Sigmoid colon (tissue), 7 donors: ENCODE measurements around the gene CERS5. TPM values are rescaled to one million over a fixed set of nuclear protein-coding genes. Genes with fewer than 3 reads are reported as not detected.

Experiments
- DNase-seq: peaks from one replicate; pipeline ENCODE4 v3.0.0-alpha.2; 2019
- H3K27ac ChIP-seq, 4 donors: fragments of 200-600 bp; sonication (generic); one replicate each; pipeline ENCODE4 v1.5.1; 2016 to 2019; ENCODE audit warnings: mild to moderate bottlenecking in 1 of 4
- H3K27me3 ChIP-seq, 3 donors: fragments of 200-600 bp; sonication (generic); one replicate each; pipeline ENCODE4 v1.5.1; 2019; ENCODE audit warnings: mild to moderate bottlenecking in 1 of 3
- H3K36me3 ChIP-seq, 4 donors: fragments of 200-600 bp; sonication (generic); one replicate each; pipeline ENCODE4 v1.5.1; 2016 to 2019
- H3K4me1 ChIP-seq, 4 donors: fragments of 200-600 bp; sonication (generic); one replicate each; pipeline ENCODE4 v1.5.1; 2017 to 2019
- H3K4me3 ChIP-seq, 4 donors: fragments of 200-600 bp; sonication (generic); one replicate each; pipeline ENCODE4 v1.5.1; 2017 to 2019; ENCODE audit warnings: mild to moderate bottlenecking in 2 of 4, moderate library complexity in 1 of 4
- H3K9me3 ChIP-seq, 4 donors: fragments of 200-600 bp in 3 of 4; sonication (generic) in 3 of 4; one replicate each; pipeline versions ENCODE4 v1.5.1 to v1.6.1; 2013 to 2019
- CTCF ChIP-seq, 4 experiments: fragments of 450-650 bp in 3 of 4; fragments of 200-600 bp in 1 of 4; IDR thresholded peaks; one replicate each; pipeline ENCODE4 v1.5.1; 2016 to 2019; ENCODE audit warnings: antibody characterized with exemption in 4 of 4, mild to moderate bottlenecking in 3 of 4, moderate library complexity in 2 of 4
- EP300 ChIP-seq, 4 donors: sonication (generic); formaldehyde crosslinking; IDR thresholded peaks; one replicate each; pipeline ENCODE4 v1.6.1; 2017; ENCODE audit warnings: antibody characterized with exemption in 4 of 4
- POLR2A ChIP-seq, 2 donors: fragments of 450-650 bp; IDR thresholded peaks; one replicate each; pipeline ENCODE4 v1.6.1; 2016; ENCODE audit warnings: antibody characterized with exemption in 2 of 2, mild to moderate bottlenecking in 2 of 2, moderate library complexity in 2 of 2
- POLR2AphosphoS5 ChIP-seq, 4 donors: sonication (generic); formaldehyde crosslinking; IDR thresholded peaks; one replicate each; pipeline ENCODE4 v1.6.1; 2017; ENCODE audit warnings: antibody characterized with exemption in 4 of 4
- WGBS, 2 donors: extraction: QIAGEN DNeasy Blood & Tissue Kit; methylation state at CpG; one replicate each; pipeline ENCODE4 v1.1.7; 2013; 5-methylcytosine and 5-hydroxymethylcytosine counted together
- intact Hi-C: fragments of 100-400 bp; cut with DNase I; formaldehyde crosslinking; loops from one replicate; pipeline ENCODE4 v1.15.1; 2023
- polyA plus RNA-seq, 3 donors: library from polyadenylated mRNA; stranded (reverse); fragments of 200-250 nt; gene quantifications; one replicate each; pipeline ENCODE4 v1.2.3, GENCODE V29; 2013
- total RNA-seq, 4 donors: library from RNA; depleted of rRNA; stranded (reverse); fragments of >200 nt; gene quantifications; one replicate each; pipeline ENCODE4 v1.1.0, GENCODE V29; 2016
- donor health status: healthy with polysubstance abuse.
- donor health status: Bipolar disorder and iron deficiency.
- donor health status: healthy.

Gene CERS5
- total and polyA plus RNA-seq, 7 donors: 4.8 to 29.1 (median 22.8) TPM

GRCh38 chr12:50203691-50204090, 36.5 kb upstream of the CERS5 start:
- no peak for TF ChIP-seq POLR2AphosphoS5 (IDR thresholded peaks at IDR 0.05)
- TF ChIP-seq EP300 (IDR thresholded peaks at IDR 0.05): no peak
- no peak for TF ChIP-seq POLR2A (IDR thresholded peaks at IDR 0.05)
- TF ChIP-seq CTCF (IDR thresholded peaks at IDR 0.05): no peak
- no peak for DNase-seq
- intact Hi-C loops: no loop called here
- H3K4me3 ChIP-seq: no peak overlapping the region
- H3K27ac ChIP-seq: no peak overlapping the region
- H3K36me3 ChIP-seq: peaks cover 12 to 73% (median 33%) of the 10 kb centered on the region in 4 donors
- peaks cover 0 to 4% (median 0%) of the 10 kb centered on the region in 4 donors for H3K4me1 ChIP-seq
- no peaks in the 10 kb centered on the region for H3K27me3 ChIP-seq
- H3K9me3 ChIP-seq: no peaks in the 10 kb centered on the region
- WGBS, 2 donors: 52 to 88% methylated on average over 2 of the region's 2 CpGs

DNA sequence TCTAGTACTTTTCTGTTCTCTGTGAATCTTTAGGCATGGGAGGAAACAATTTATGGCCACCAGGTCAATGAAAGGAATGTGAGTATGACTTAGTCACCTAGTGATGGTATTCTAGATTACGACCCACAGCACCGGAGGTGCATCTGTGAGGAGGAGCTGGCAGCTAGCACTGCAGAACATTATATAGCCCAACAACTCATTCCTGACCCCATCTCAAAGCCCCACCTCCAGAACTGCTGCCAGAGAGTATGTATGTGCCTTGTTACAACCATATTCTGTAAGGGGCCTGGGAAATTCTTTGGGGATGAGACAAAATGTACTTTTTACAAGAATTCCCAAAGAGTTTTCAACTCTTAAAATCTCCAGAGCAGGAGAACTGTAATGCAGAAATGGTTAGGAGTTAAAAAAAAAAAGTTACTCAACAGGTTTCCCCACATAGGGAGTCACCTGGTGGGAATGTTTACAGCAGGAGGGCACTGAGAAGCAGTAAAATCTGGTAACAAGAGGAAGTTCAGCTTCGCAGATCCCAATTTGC, 34.9 kb upstream of the CERS5 start:
- Histone ChIP-seq H3K9me3 (no peaks in the 10 kb centered on the region), H3K27me3 (no peaks in the 10 kb centered on the region), H3K4me1 (peaks cover 0 to 6% (median 0%) of the 10 kb centered on the region in 4 donors), H3K36me3 (peaks cover 12 to 90% (median 33%) of the 10 kb centered on the region in 4 donors), H3K27ac (no peak overlapping the region), H3K4me3 (no peak overlapping the region)
- WGBS, 2 donors: 15 to 62% methylated on average over 3 of the region's 3 CpGs
- no peak for DNase-seq
- intact Hi-C loops: no loop called here
- no peak for TF ChIP-seq CTCF (IDR thresholded peaks at IDR 0.05)
- TF ChIP-seq POLR2A (IDR thresholded peaks at IDR 0.05): no peak
- TF ChIP-seq POLR2AphosphoS5 (IDR thresholded peaks at IDR 0.05): no peak

DNA sequence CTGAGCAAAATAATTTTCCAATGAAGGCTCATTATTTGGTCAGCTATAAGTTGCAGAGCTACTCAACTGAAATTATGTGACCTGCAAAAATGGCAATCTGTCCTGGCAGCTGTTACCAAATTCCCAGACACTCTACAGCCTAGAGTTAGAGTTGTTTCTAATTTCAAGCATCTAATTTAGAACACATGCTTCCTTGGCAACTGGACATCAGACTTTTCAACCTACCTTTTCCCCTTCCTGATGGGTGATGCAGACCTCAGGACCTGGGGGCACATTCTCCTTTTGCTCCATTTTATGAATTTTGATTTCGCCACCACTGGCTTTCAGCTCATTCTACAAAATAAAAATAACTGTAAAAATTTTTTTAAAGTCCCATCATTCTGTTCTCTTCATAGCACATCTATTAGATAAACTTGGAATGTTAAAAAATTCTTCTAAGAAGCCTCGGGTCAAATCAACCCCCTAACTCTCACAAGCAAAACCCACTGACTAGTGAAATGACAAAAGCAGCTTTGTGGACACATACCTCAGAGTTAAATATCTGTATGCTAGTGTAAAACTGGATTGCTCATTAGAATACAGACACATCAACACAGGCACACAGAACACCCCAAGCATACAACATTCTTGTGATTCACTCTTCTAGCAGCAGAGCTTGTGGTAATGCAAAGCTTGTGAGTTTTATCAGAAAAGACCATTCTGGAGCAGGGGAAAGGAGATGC, 33.5 kb upstream of the CERS5 start:
- Histone ChIP-seq H3K4me1 (peaks cover 0 to 12% (median 3%) of the 10 kb centered on the region in 4 donors), H3K27me3 (no peaks in the 10 kb centered on the region), H3K9me3 (no peaks in the 10 kb centered on the region), H3K27ac (no peak overlapping the region), H3K36me3 (peaks cover 12 to 92% (median 32%) of the 10 kb centered on the region in 4 donors), H3K4me3 (no peak overlapping the region)
- no peak for DNase-seq
- intact Hi-C loops: no loop called here
- no peak for TF ChIP-seq EP300 (IDR thresholded peaks at IDR 0.05)
- TF ChIP-seq POLR2AphosphoS5 (IDR thresholded peaks at IDR 0.05): no peak
- TF ChIP-seq CTCF (IDR thresholded peaks at IDR 0.05): no peak
- TF ChIP-seq POLR2A (IDR thresholded peaks at IDR 0.05): no peak
- 78 to 84% methylated on average over 2 of the region's 2 CpGs for WGBS, 2 donors

DNA sequence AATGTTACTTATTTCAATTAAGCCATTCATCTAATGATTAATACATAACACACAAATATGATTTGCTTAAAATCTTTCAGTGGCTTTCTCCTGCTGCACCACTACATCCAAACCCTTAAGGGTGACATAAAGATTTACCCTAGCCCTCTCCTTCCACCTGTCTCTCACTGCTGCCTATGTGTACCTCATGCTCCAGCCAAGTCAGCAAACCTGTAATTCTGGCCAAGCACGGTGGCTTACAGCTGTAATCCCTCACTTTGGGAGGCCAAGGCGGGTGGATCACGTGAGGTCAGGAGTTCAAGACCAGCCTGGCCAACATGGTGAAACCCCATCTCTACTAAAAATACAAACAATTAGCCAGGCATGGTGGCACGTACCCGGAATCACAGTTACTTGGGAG, 31.7 kb upstream of the CERS5 start:
- intact Hi-C loops: no loop called here
- DNase-seq: no peak
- 75 to 89% methylated on average over 5 of the region's 5 CpGs for WGBS, 2 donors
- Histone ChIP-seq H3K27ac (no peak overlapping the region), H3K9me3 (no peaks in the 10 kb centered on the region), H3K4me1 (peaks cover 0 to 12% (median 3%) of the 10 kb centered on the region in 4 donors), H3K36me3 (peaks cover 5 to 88% (median 29%) of the 10 kb centered on the region in 4 donors), H3K27me3 (no peaks in the 10 kb centered on the region), H3K4me3 (no peak overlapping the region)
- TF ChIP-seq POLR2A (IDR thresholded peaks at IDR 0.05) (no peak), CTCF (IDR thresholded peaks at IDR 0.05) (no peak), POLR2AphosphoS5 (IDR thresholded peaks at IDR 0.05) (no peak), EP300 (IDR thresholded peaks at IDR 0.05) (no peak)
